Kasumi-1 (cell line): ENCODE measurements around the gene AQR.

Experiments used
- DNase-seq, 2 experiments: peaks; one replicate each; lab custom pipeline; 2025; lab: John Stamatoyannopoulos, UW

The AQR gene

DNA sequence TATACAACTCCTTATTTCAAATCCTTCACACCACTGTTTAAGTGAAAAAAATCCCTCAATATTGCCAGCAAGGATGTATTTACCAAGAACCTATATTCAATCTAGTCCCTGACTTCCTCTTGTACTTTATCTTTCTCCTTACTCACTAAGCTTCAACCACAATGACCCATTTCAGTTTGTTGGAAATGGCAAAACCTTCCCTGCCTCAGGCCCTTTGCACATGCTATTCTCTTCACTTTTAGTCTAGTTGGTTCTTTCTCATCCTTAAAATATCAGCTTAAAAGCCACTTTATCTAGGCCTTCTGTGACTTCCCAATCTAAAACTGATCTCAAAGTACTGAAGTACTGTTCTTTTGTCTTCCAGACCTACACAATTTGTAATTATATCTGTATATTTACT lies 92.9 kb downstream of the AQR start:
- no peak for DNase-seq

DNA sequence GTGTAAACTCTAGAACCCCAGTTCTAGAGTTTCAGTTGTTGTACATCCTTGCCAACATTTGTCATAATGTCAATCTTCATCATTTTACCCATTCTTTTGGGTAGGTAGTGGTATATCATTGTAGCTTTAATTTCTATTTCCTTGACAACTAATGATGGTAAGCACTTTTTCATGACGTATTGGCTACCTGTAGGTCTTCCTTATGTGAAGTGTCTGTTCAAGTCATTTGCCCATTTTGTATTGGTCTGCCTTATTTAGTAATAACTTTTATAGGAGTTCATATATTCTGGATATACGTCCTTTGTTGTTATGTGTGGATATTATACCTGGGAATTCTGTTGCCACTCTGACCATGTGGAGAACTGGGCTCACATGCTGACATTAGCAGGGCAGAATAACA lies 100.4 kb downstream of the AQR start:
- DNase-seq = no peak

DNA sequence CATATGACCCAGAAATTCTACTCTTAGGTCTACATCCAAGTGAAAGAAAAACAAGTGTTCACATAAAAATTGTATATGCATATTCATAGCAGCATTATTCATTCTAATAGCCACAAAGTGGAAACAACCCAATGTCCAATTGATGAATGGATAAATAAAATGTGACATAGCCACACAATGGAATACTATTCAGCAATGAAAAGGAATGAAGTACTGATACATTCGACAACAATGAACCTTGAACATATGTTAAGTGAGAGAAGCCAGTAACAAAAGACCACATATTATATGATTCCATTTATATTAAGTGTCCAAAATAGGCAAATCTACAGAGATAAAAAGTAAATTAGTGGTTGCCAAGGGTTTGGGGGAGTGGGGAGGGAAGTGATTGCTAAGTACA lies 104.0 kb downstream of the AQR start:
- no peak for DNase-seq

DNA sequence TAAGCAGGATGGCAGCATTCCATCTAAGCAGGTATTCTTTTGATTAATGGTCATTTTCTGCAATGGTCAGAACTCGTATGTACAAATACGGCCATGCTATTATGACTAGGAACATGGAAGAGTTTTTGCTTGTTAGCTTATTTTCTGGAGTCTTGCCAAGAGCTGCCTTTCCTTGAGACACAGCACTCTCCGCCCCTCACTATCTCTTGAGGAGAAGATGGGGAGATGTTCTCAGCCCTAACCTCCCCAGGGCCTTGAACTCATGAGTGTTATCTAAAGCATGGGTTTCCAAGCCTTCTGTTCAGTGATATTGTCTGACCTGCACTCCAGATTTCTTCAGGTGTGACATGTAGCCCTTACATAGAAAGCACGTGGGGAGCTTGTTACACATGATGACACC lies 108.3 kb downstream of the AQR start:
- DNase-seq = no peak

DNA sequence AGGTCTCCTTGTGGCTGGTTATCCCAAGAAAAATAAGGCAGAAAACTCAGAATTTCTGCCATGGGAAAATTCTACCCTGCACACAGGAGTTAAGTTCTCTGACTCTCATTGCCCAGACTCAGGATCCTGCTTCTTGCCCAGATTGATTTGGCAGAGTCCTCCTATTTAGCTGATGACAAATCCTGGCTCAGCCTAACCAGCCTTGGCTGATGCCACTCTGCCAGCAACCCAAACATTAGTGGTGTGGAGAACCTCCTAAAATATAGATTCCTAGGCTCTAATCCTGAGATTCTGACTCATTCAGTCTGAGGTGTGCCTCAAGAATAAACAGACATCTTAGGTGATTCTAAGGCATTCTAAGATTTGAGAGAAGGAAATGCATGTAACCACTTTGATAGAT lies 113.6 kb downstream of the AQR start:
- DNase-seq = no peak

DNA sequence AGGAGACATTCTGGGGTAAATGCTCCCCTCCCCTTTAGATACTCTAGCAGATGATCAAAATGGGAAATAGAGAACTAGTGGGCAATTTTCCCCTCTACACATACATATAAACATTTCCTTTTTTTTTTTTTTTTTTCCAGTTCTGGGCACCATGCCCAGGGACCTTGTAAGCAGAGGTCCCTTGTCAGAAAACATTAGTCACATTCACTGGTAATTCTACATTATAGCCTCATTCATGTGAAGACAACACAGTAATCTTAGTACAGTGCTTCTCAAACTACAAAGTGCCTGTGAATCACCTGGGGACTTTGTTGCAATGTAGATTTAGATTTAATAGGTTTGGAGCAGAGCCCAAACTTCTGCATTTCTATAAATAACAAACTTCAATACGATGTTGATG lies 114.1 kb downstream of the AQR start:
- peak in 1 of 2 experiments; percentile 0 for DNase-seq

DNA sequence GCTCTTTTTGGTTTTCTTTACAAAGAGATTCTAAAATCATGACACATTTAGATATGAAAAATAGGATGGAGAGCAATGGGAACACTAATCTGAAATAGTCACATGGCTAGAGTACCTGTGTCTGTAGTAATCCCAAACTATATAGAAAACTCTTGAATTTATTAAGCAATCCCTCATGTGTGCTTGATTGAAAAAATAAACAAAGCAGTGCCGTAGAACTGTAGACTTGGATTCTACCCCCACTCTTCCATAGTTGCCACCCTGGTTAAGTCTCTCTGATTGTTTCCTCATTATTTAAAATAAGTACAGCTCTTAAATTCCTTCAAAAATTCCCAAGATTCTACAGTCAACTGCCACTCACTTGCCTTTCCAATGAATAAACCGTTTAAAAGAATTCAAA lies 115.3 kb downstream of the AQR start:
- no peak for DNase-seq

DNA sequence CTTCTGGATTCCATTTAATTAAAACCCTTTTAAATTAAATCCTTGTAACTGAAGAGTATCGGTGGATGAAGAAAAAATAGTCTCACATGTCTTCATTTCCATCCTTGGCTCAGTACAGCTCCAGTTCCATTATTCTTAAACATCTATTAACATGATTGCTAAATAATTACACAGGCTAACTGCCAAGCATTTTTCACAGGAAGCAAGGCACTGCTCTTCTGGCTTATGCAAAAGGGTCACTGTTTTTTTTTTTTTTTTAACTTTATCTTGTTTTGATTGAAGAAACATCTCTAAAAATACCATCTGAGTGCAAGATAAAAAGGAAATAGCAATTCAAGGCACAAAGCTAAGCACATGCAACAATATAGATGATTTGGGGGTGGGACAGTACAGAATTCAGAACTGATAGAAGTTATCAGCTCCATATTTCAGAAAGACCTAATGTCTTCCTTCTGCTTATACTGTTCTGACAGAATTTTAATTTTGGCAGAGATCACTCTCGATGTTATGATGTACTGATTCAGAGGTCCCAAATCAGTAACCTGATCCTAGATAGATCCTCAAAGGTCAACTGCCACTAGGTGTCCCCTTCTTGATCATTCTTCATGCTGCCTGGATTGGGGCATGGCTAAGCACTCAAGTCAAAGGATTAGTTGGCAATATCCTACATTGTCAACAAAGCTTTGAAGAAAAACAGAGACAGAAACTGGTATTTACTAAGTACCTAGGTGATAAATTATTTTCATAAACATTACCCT lies 116.4 kb downstream of the AQR start:
- DNase-seq = no peak

DNA sequence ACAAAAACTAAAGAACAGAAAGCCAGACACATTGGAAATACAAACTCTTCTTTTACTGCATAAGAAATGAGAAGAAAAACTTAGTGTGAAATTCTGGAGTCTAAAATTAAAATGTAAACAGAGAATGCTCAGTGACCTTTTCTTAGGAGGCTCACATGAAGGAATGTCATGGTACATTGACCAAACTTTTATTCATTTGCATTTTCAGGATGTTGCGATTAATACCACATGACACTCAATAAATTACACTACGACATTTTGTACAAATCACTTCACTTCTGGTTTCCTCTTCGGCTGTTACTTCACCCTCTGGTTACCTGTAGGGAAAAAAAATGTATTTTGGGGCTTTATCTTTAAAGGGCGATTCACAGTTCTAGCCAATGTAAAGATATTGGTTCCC lies 117.8 kb downstream of the AQR start:
- DNase-seq = no peak

DNA sequence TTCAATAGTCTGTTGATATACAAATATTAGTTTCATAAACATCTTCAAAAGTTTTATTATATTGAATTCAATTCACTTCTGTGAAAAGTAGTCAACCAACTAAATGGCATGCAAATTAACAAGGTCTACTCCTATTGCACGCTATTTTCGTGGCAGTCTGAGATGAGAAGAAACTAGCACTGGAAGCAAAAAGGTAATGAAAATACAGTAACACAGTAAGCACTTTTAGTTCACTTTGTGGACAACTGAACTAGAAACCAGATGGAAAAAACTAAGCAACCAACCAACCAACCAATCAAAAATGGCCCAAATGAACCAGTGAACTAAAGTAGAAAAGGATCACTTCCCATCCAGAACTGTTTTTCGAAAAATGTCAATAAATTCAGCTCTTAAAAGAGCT lies 118.5 kb downstream of the AQR start:
- DNase-seq = no peak

DNA sequence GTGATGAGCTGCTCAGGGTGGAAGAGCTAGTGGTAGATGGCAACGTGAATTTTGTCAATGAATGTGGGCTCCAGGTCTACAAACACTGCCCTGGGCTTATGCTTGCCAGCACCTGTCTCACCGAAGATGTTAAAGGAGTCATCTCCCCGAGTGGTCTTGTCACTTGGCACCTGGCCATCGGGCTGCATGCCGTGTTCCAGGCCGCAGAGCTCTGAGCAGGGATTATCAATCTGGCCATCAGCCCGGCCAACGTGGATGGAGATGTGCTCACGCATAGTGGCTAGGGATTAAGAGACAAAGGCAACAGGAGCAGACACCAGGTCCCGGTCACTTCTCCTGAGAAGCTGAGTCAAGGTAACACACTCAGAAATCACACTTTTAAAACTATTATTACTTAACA lies 119.4 kb downstream of the AQR start:
- no peak for DNase-seq

DNA sequence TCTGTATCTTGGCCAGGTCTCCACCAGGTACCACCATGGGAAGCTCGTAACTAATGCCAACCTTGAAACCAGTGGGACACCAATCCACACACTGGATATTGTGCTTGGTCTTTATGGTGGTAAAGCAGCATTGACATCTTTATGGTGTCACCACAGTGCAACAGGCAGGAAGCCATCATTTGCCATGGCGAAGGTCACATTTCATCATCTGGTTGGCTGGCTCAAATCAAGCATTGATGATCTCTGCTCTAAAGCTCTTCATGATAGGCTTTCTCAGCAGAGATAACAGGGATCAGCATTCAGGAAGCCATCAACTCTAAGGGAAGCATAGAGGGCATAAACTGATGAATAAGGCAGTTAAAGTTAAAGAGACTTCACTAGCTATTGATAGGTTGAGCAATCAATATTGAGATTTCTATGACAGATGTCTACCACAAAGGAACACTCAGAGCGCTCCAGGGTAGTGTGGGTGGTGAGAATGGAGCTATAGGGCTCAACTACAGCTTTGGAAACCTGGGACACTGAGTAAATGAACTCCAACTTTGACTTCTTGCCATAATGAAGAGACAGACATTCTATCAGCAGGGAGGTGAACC lies 120.1 kb downstream of the AQR start:
- no peak for DNase-seq

DNA sequence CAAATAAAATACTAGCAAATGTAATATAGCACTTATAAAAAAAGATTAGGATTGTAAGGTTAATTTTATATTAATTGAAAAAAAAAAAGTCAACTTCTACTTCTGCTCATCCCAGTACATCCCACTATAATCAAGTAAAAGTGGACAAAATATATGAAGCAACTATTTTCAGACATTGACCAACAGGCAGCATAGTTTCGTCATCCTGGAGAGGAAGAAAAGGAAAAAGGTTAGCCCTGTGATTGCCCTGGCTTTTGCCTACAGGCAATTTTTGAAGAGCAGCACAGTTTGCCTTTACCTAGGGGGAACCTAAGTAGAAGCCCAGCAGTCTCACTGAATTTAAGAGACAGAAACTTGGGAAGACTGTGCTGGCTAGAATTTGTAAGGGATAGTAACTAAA lies 121.9 kb downstream of the AQR start:
- DNase-seq = no peak

DNA sequence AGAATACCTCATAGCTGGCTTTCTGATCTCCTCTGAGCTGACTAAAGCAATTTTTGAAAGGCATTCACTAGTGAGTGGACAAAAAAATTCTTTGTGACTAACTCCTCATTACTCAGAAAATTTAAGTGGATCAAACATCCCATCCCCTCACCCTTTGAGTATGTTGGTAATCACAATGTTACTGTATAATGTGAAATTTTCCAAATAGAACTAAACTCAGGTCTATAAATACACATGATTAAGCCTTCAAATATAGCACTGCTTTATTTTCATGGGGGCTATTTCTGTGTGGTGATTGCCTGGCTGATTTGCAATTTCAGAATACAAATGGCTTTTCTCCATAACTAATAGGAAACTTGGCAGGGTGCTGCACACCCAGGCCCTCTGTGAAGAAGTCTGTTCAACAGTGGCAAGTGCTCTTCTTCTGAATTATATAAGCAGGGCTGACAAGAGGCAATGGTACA lies 128.2 kb downstream of the AQR start:
- no peak for DNase-seq

DNA sequence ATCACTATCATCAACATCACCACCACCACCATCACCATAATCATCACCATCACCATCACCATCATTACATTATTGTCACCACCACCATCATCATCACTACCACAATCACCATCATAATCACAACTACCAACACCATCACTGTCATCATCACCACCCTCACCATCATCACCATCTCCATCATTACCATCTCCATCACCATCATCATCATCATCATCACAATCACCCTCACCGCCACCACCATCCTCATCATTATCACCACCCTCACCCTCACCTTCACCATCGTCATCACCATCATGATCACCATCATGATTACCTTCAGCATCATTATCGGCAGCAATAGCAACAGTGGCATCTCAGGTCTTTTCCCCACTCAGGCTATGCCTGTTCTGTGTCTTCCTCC lies 131.3 kb downstream of the AQR start:
- no peak for DNase-seq

DNA sequence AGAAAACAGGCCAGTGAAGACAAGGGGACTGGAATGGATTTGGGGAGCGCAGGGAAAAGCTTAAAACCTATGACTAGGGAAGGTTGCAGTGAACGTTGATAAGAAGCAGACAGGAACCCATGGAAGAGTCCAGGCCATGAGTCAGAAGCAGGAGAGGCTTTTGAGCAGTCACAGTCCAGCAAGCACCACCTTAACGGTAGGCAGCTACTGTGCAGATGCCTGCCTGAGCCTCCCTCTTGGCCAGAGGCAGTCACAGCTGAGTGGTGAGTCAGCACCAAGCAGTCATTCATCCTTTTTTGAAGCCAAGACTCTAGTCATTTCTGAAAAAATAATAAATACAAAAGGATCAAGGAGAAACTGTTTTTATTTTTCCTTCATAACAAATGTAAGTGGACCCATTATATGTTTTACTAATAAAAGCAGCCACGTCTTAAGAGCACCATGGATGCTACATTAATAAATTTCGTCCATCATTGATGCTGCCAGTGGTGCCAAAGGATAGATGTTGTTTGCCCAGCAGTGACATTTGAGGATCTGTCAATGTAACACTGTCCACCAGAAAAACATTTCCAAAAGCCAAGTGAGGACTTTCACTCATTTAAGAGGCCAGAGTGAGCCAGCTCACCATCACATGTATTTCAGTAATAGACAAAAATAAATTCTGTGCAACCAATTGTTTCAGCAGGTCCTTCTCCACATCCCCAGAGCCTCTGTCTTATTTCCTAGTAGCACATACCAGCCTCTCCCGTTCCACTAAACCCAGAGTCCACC lies 132.1 kb downstream of the AQR start:
- no peak for DNase-seq

DNA sequence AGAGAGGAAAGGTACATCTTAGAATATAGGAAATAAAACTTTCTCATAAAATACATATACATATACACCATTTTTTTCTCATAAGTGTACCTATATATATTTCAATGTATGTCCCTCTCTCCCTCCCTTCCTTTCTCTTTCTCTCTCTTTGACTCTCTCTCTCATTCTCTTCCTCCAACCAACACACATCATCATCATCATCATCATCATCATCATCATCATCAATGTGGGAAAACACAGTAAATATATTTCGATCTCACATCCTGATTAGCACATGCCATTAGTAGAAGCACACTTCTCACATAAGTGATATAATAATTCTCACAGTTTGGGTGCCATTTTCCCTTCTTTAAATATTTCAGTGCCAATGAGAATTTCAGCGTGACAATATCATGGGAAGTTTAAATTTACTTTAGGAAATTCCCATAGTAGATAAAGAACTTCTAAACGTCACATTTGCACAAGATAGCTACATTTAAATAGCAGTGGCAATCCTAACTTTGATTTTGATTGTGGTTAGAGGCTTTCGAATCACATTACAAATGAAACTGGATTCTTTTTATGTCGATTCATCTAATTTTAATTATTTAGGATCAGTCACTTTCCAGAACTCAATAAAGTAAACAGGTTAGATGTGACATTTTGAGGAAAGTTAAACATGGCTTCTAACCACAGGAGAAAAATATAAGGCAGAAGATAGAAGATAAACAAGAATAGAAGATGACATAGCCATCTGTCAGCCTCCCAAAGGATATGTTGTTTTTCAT lies 141.2 kb downstream of the AQR start:
- no peak for DNase-seq

DNA sequence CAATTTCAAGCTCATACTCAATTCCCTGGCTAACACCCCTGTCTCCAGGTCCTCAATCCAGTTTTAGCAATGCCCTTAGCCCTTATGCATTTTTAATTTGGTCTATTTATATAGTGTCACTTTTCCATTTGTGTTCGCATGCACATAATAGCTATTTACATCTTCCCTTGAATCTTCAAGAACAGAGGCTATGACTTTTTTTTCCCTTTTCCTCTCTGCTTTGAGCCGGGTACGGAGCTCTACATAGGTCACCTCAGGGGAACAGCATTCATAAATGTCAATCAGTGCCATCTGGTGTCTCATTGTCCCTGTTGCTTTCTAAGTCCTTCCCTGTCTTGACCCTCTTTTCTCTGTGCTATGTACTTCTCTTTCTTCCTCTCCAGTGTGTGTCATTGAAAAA lies 147.7 kb downstream of the AQR start:
- DNase-seq = no peak

DNA sequence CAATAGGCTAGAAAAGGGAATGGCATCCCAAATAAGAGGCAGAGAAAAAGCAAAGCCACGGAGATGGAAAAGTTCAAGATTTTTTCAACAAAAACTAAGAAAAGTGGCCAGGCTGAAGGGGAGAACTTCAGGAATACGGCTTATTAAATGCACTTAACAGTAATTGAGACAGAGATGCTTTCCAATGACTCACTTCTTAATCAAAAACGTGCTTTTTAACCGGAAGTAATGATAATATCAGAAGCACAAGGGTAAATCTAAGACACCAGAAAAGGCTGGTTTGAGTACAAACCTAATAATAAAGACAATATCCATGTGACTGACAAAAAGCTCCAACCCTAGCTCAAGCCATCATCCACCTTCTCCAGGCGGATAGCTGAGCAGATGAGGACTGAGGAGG lies 149.4 kb downstream of the AQR start:
- no peak for DNase-seq

DNA sequence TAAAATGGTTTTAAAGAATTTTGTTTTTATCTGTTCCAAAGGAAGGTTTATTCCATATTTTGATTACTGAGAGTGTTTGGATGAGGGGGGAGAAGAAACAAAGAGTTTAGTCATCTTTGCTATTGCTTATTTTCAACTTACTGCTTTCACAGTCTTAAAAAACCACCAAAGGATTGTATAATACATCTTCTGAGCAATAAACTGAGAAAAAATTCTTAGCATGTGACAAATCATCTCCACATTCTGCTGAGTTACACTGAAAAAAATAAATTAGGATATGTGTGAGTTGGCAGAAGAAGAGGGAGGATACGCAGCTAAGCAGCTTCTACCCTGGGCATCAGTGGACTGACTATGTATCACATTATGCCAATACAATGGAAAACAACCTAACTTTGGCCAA lies 151.0 kb downstream of the AQR start:
- DNase-seq = no peak

DNA sequence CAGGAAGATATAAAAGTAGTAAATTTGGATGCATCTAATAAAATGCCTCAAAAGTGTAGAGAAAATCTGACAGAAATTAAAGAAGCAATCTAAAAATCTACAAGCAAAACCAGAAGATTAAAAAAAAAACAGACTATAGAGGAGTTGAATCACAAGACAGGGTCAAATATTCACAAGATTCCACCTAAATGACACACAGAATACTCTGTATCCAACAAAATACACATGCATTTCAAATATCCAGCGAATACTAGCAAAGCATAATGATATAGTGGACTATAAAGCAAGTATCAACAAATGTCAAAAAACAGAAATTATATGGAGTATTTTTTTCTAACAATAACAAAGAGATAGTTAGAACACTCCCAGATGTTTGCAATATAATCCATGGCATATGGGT lies 153.7 kb downstream of the AQR start:
- no peak for DNase-seq

DNA sequence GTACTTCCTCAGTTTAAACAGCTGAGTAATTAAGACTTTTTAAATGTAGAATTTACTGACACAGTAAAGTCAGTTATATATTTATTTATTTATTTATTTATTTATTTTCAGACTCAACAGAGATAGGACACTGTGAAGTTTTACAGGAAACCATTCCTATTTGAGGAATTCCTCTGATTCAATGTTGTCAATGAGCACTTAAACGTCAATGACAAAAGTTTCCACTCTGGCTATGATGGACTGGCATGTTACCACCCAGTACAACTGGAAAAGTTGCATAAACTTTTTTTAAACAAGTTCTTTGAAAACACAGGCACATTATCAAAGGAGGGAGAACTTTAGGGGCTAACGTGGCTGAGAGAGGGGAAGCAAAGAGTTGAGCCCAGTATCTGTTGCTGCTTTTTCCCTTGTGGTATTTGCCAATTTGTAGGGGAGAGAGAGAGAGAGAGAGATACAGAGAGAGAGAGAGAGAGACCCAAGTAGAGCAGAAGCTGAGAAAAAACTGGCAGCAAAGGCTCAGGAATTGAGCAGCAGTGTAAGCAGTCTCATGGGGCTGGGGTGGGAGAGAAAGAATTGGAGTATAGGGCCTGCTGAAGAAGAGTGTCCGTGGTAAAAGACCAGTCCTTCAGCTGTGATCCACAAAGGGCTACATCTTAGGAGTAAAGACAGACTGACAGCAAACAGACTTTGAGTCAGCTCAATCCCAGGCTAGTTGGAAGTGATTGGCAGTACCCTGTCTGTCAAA lies 155.9 kb downstream of the AQR start:
- DNase-seq = no peak
